ENCODE data around the gene PLEKHH2.

DNA sequence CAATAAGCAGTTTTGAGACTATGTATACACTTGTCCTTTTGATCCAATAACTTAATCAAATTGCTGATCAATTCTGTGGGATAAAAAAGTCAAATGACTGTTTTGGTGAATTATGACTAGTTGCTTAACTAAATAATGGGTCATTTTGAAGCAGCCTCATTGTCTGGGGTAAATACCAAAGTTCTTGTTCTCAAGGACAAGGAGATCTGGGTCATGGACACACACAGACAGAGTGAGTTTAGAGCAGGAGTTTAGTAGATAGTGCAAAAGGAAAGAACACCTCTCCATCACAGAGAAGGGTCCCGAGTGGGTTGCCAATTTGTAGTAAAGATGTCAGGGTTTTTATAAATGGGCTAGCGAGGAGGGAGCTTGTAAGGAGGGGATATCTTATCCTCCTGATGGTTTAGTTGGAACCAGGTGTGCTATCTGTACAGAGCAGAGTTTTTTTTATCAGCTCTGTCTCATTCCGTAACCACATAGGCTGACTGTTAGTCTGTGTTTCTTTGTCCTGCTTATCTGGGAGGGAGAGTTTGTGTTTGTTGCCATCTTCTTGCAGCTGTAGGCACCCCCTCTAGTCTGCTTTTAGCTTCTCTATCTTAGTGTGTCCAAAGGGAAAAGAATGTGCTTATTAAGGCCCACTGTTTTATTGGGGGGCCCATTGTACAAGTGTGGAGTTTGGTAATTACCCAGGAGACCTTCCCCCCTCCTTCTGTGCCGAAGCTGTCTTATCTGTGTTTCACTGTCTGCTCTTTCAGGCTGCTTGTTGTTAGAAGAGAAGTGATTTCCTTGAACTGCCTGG lies 87.9 kb downstream of the PLEKHH2 start:
- no peak for TF ChIP-seq CTCF (IDR thresholded peaks at IDR 0.05)
- no peak for TF ChIP-seq ZFX (IDR thresholded peaks at IDR 0.05; ENCODE audit: borderline replicate concordance)
